8988T (cell line): ENCODE data around the gene INPP4A.

Source experiments
- DNase-seq: peaks from one replicate; pipeline ENCODE4 v3.0.0; 2011

INPP4A gene

DNA sequence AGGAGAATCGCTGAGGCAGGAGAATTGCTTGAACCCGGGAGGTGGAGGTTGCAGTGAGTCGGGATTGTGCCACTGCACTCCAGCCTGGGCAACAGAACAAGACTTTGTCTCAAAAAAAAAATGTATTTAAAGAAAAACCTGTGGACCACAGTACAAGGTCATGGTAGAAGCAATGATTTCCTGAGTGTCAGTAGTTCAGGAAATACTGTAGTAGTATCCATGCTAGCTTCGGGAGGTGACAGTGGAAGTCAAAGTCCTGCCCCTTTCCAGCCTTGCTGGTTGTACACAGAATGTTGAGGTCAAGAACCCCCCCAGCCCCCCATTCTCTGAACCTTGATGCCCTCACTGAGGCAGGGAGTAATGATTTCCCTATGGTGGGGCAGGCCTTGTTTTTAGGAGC lies 56.6 kb downstream of the INPP4A start:
- no peak for DNase-seq

DNA sequence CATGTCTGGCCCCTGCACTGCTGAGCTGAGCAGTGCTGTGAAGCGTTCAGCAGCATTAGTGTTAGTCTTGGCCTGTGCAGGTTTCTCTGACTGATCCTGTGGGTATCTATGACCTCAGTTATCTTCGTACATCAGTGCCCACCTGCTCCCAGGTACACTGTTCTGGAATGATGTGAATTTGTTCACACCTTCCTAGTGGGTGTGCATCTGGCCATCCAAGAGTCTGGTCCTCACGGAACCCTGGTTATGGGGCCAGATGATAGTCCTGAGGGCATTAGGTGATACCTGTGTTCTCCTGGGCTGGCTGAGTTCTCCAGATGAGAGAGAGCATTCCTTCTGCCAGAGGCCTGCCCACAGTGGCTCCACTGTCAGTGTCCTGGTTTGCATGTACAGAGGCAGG lies 57.2 kb downstream of the INPP4A start:
- no peak for DNase-seq

GRCh38 chr2:98502556-98503335 lies 58.1 kb downstream of the INPP4A start:
- DNase-seq, result no peak

DNA sequence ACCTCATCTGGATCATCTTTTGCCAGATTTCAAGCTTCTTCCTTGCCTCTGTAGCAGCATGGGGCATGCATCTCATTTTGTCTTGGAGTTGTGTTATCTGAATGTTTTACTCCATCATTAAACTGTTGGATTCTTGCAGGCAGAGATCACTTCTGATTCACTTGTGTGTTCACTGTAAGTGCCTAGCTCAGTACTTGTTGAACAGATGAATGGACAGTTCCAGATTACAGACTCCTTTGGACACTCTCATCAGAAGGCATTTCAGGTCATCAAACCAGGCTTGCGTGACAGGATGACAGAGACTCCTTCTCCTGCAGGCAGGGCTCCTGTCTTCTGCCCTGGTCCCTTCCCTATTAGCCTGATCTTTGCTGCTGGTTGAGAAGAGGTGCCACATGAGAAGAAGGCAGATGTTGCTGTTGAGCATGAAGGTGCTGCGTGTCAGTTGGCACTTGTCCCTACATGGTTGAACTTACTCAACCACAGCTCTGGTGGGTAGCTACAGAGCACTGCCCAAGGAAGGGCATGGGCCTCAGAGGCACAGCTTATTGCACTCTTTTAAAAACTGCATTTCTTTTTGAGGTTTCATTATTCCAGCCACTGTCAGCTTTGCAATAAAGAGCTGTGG lies 58.9 kb downstream of the INPP4A start:
- no peak for DNase-seq

DNA sequence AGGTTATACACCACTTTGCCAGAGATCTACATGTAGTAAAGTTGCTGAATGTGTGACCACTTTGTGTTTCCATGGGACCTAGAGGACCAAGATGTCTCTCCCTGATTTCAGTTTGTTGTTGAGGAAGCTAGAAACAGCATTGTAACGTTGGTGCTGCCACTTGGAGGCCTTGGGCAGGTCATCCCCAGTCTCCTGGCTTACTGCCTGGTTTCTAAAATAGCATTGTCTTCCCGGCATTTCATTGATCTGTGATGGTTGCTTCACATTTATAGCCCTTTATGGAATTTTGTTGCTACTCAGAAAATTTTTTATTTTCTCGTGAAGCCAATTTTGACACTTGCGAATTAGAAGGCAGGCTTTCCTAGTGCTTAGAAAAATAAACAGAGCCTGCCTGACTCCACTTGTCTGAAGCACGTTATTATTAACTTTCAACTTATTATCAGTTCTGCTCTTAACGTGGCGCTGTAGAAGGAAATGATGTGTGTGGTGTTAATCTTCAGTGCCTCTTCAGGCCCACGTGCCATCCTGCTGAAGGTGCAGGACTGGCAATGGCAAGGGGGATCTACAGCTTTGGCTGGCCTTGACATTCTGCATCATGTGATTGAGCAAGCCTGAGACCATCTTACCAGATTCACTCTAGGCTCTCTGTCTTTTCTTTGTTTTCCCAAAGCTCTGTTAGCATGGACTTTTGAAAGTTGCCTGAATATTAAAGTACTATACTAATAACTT lies 59.9 kb downstream of the INPP4A start:
- DNase-seq, result no peak

DNA sequence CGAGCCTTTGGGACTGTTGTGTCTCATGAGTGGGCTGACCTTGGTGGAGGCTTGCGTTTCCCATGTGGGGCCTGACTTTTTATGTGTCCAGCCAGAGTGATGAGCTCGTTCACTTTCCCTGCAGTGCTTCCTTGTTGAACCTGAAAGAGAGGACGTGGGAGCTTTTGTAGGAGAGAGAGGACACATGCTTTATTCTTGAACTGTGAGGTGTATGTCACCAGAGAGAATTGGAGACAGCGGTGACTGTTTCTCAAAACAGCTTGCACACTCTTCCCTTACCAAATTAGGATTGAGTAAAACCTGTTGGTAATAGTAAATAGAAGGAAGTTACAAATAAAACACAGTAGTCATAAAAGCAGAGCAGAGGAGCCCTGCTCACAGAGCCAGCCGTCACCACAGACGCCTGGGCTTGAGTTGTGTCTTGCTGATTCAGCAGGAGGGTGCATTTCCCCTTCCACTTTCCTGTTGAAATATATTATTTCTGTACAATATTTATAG lies 60.7 kb downstream of the INPP4A start:
- DNase-seq, result no peak

DNA sequence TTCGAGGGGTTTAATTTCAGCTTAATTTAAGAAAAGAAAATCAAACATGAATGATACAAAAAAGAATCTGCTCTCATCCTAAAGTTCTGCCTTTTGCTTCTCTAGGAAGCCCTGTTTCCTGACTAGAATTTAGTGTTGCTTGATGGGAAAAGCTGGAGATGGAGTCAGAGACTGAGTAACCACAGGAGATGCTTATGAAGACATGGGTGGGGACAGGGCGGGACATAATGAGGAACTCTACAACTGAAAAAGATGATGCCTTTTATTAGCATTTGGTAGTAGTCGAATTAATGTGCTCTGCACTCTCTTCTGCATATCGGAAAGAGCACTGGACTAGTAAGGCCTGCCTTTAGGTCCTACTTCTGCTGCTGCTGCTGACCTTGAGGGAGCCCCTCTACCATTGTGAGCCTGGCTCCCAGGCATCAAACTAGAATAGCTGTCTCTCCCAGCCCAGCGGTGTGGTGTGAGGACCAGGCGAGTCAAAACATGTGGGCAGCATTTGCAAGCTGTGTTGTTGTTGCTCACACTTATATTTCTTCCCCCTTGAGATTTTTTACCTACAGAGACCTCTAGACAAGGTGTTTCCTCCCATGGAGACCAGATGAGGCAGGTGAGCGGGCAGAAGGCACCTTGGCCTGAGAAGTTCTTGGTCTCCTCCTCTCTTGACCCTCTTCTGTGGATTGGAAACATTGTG lies 61.5 kb downstream of the INPP4A start:
- DNase-seq, result no peak

DNA sequence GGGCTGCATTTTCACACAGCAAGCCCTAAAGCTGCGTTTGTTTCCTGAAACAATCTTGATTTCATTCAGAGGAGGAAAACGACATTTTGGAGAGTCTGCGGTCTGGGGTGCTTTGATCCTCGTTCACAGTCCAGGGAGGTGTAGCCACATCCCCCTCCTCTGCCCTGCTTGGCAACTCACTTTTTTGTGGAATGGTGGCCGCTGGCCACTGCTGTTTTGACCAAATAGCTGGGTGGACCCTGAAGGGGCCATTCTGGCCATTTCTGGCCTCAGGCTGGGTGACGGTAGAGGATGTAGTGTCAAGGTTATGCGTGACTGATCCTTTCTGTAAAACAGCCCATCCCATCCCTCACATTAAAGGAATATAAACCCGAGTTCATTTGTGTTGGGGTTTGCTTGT lies 62.2 kb downstream of the INPP4A start:
- DNase-seq, result no peak

DNA sequence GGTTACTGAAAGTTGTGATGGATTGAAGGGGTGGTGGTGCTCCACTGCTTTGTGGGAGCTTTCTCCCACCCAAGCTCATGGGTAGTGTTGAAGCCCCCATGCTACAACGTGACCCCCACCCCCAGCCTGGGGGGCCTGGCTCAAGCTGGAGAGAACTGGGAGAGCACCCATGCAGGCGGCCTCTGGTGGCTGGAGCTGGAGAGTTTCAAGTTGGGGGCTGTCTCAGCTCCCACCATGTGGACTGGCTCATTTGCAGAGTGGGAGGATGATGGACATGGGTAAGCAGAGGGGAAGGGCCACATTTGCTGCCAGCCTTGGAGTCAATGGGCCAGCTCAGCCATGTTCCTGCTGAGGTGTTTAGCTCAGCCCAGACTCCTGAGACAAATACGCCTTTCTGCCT lies 62.8 kb downstream of the INPP4A start:
- DNase-seq, result no peak

DNA sequence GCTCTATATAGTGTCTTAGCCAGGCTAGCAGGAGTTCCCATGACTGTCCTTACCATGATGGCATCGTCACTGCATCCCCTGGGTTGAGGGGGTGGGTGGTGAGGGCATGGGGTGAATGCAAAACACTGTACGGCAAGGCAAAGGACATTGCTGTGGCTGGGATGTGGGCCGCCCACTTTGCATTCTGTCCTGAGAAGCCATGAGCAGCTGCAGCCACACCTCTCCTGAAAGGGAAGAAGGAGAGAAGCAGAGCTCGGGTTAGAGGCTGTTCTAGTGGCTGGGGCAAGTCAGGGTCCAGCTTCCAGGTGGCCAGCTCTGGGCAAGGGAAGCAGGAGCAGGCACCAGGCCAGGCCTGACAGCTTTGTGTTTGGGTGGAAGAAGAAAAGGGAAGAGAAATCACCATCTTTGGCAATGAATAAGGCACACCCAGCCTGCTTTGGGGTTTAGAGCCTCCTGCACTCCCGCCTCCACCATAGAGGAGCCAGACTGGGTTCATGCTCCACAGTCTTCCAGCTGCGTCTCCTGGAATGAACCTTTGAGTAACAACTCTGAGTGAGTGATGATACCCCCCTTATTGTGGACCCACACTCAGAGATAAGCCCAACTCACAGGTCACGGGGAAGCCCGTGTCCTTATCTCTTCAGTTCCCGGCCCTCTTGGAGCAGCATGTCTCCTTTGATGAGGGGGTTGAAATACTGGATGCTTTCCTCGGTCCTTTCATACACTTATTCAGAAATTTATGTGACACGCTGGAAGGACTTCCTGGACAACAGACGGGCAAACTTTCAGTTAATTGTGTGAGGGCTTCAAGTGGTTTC lies 63.4 kb downstream of the INPP4A start:
- DNase-seq, result no peak

- no peak for DNase-seq
Measured at GRCh38 chr2:98508709-98509066, 64.0 kb downstream of the INPP4A start.

- DNase-seq, result no peak
Measured at GRCh38 chr2:98509542-98510321, 65.1 kb downstream of the INPP4A start.

- no peak for DNase-seq
Measured at GRCh38 chr2:98510322-98510662, 65.6 kb downstream of the INPP4A start.

- no peak for DNase-seq
Measured at GRCh38 chr2:98511981-98512380, 67.3 kb downstream of the INPP4A start.

DNA sequence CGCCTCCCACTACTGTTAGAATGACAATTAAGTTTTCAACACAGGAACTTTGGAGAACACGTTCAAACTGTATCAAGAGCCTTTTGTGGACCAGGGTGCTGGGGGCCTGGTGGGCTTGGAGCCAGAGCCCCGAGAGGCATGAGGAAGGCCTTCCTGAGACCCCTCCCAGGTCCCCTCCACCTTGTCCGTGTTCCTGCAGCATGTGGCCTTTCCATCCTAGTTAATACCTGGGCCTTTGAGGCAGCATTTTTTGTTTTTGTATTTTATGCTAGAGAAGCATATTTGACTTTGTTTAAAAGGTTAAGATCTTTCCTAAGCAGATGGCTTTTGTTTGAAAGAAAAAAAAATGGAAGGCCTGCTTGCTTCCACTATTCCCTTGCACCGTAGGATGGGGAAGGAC lies 68.0 kb downstream of the INPP4A start:
- no peak for DNase-seq

DNA sequence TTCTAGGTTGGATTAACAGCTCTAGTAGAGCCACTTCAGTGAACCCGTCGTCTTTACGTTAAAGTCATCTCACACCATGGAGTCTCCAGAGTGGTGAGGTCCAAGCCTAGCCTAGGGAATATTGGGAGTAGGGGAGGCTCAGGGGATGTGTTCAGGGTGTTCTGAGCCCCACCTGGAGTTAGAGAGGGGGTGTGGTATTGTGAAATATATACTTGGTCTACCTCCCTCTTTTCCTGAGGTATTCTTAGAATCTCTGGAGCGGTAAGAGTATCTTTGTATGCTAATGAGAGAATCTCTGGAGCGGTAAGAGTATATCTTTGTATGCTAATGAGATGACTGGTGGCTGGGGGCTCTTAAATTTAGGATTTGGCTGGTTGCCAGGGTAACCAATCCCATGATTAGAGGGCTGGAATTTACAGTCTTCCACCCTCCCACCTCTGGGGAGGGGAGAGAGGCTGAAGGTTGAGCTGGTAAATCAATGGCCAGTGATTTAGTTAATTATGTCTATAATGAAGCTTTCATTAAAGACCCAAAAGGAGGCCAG lies 69.5 kb downstream of the INPP4A start:
- no peak for DNase-seq

- no peak for DNase-seq
Measured at GRCh38 chr2:98514879-98515249, 70.2 kb downstream of the INPP4A start.

DNA sequence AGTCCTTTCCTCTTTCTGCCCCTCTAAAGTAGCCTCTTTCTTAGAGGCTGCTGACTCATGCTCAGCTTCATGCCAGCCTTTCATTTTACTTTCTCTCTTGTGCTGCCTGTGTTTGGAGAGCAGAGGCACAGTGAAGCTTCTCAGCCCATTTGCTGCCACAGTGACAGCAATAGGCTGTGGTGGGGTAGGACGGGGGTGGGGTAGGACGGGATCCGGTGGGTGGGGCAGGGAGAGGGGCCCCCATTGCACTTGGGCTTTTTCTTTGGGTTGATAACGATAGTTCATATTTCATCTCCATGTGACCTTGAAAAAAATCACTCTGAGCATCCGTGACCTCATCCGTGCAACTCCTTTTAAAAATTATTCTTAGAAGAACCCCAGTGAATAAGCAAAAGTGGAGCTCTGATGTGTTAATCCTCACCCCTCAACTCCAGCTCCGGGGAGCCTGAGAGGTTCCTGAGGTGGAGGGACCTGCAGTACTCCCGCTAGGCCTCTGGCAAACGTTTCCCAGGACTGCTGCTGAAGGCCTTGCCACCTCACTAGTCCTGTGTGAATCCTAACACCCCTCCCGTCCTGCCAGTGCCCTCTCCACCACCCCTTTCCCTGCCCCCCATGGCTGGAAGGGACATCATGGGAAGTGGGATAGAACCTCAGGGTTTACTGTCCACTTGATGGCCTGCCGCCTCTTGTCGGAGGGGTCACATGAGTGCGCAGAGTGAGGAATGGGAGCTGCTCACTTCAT lies 70.8 kb downstream of the INPP4A start:
- DNase-seq, result no peak

- no peak for DNase-seq
Measured at GRCh38 chr2:98516571-98516970, 71.9 kb downstream of the INPP4A start.

- no peak for DNase-seq
Measured at GRCh38 chr2:98517636-98518035, 73.0 kb downstream of the INPP4A start.

- peak; percentile 74 for DNase-seq
Measured at GRCh38 chr2:98518101-98518500, 73.4 kb downstream of the INPP4A start.
